Smooth muscle cell (in vitro differentiated cells): Measurements from ENCODE around the gene TST. TPM values are rescaled to one million over a fixed set of nuclear protein-coding genes. Genes with fewer than 3 reads are reported as not detected.

Experiments
- DNase-seq: peaks from one replicate; lab custom pipeline; 2025; ENCODE audit not compliant: unreplicated experiment; lab: John Stamatoyannopoulos, UW
- H2AFZ ChIP-seq: fragments of 200-600 bp; sonication (generic); 2 replicates; pipeline ENCODE4 v1.6.0; 2016; ENCODE audit warnings: antibody characterized with exemption, low read depth, mild to moderate bottlenecking
- H3F3A ChIP-seq: fragments of 200-600 bp; sonication (generic); 2 replicates; pipeline ENCODE4 v1.6.0; 2017; ENCODE audit warnings: antibody characterized with exemption, low read depth
- H3K27ac ChIP-seq: fragments of 200-600 bp; sonication (generic); 2 replicates; pipeline ENCODE4 v1.5.1; 2016; ENCODE audit warnings: low read depth, mild to moderate bottlenecking
- H3K27me3 ChIP-seq: fragments of 200-600 bp; sonication (generic); 2 replicates; pipeline ENCODE4 v1.6.1; 2016; ENCODE audit warnings: low read depth, mild to moderate bottlenecking
- H3K36me3 ChIP-seq: fragments of 200-600 bp; sonication (generic); 2 replicates; pipeline ENCODE4 v1.5.1; 2016; ENCODE audit warnings: low read depth
- H3K4me1 ChIP-seq: fragments of 200-600 bp; sonication (generic); 2 replicates; pipeline ENCODE4 v1.5.1; 2016; ENCODE audit warnings: low read depth
- H3K4me2 ChIP-seq: fragments of 200-600 bp; sonication (generic); 2 replicates; pipeline ENCODE4 v1.6.0; 2016; ENCODE audit warnings: mild to moderate bottlenecking
- H3K4me3 ChIP-seq: fragments of 200-600 bp; sonication (generic); 2 replicates; pipeline ENCODE4 v1.5.1; 2016; ENCODE audit warnings: mild to moderate bottlenecking
- H3K79me2 ChIP-seq: fragments of 200-600 bp; sonication (generic); 2 replicates; pipeline ENCODE4 v1.6.0; 2016; ENCODE audit warnings: low read depth, mild to moderate bottlenecking
- H3K9ac ChIP-seq: fragments of 200-600 bp; sonication (generic); 2 replicates; pipeline ENCODE4 v1.6.0; 2016; ENCODE audit warnings: low read depth
- H3K9me3 ChIP-seq: fragments of 200-600 bp; sonication (generic); replicated peaks from 2 replicates; pipeline ENCODE4 v1.5.1; 2016; ENCODE audit warnings: low read depth
- H4K20me1 ChIP-seq: fragments of 200-600 bp; sonication (generic); 2 replicates; pipeline ENCODE4 v1.6.0; 2016; ENCODE audit warnings: low read depth
- WGBS: methylation state at CpG from one replicate; pipeline ENCODE4 v1.1.7; 2016; ENCODE audit warnings: low lambda C conversion rate; 5-methylcytosine and 5-hydroxymethylcytosine counted together
- polyA plus RNA-seq: library from polyadenylated mRNA; unstranded; fragments of >200 nt; fragmentation: Nextera tagmentation; extraction: Ambion mirVana; gene quantifications from 2 replicates; pipeline ENCODE4 v1.2.1, GENCODE V29; 2016
- total RNA-seq: library from RNA; depleted of rRNA; stranded (reverse); fragments of >200 nt; gene quantifications from 2 replicates; pipeline ENCODE4 v1.2.3, GENCODE V29; 2014
- TF ChIP-seq, protein P1 (sequence below): fragments of 200-600 bp; sonication (generic); IDR thresholded peaks from 2 replicates; pipeline ENCODE4 v1.5.1; 2017; ENCODE audit warnings: borderline replicate concordance, mild to moderate bottlenecking, antibody characterized with exemption; ENCODE audit not compliant: insufficient read depth, poor library complexity, severe bottlenecking

Gene TST
- total and polyA plus RNA-seq, 2 experiments from 2014 or later = 10.4 to 15.0 TPM

DNA sequence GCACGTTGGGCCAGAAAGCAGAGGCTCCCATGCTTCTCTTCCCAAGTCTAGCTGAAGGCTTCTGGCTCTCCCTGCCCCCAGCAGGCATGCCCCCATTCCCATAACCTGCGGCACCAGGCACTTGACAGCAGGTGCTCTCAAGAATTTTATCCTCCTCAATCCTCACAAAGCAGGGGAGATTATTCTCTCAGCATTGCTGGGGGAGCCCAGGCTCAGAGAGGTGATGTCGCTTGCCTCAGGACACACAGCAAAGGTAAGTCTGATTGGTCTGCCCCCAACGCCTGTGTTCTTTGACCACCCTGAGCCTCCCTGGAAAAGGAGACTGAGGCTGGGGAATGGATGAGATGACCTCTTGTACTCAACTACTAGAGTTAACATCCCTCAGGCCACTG is 4.8 kb downstream of the TST start:
- peaks cover 15% of the 10 kb centered on the region for H4K20me1 ChIP-seq
- TF ChIP-seq, protein P1, sequence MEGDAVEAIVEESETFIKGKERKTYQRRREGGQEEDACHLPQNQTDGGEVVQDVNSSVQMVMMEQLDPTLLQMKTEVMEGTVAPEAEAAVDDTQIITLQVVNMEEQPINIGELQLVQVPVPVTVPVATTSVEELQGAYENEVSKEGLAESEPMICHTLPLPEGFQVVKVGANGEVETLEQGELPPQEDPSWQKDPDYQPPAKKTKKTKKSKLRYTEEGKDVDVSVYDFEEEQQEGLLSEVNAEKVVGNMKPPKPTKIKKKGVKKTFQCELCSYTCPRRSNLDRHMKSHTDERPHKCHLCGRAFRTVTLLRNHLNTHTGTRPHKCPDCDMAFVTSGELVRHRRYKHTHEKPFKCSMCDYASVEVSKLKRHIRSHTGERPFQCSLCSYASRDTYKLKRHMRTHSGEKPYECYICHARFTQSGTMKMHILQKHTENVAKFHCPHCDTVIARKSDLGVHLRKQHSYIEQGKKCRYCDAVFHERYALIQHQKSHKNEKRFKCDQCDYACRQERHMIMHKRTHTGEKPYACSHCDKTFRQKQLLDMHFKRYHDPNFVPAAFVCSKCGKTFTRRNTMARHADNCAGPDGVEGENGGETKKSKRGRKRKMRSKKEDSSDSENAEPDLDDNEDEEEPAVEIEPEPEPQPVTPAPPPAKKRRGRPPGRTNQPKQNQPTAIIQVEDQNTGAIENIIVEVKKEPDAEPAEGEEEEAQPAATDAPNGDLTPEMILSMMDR = no peak

DNA sequence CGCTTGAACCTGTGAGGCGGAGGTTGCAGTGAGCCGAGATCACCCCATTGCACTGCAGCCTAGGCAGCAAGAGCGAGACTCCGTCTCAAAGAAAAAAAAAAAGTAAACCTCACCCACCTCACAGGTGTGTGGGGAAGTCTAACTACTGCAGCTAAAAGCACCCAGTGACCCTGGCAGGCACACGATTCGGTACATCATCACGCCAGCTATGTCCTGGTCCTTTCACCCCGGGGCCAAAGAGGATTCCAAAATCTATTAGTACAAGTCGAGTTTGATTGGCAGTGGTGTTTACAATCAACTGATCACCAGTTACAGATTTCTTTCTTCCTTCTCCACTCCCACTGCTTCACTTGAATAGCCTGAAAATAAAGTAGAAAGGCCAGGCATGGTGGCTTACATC is 6.3 kb downstream of the TST start:
- no peak overlapping the region for H2AFZ ChIP-seq
- H3K9me3 ChIP-seq = no peaks in the 10 kb centered on the region
- peaks cover 1% of the 10 kb centered on the region for H3K79me2 ChIP-seq
- DNase-seq = no peak
- TF ChIP-seq, protein P1 = no peak
- H3K4me2 ChIP-seq = no peak overlapping the region
- no peaks in the 10 kb centered on the region for H3K4me1 ChIP-seq
- WGBS = 94% methylated on average over 10 of the region's 10 CpGs
- no peaks in the 10 kb centered on the region for H3F3A ChIP-seq
- peaks cover 13% of the 10 kb centered on the region for H4K20me1 ChIP-seq
- H3K27me3 ChIP-seq = no peaks in the 10 kb centered on the region
- H3K4me3 ChIP-seq = no peak overlapping the region
- no peaks in the 10 kb centered on the region for H3K36me3 ChIP-seq
- no peak overlapping the region for H3K9ac ChIP-seq
- H3K27ac ChIP-seq = no peak overlapping the region

More for the DNA sequence above, 4.8 kb downstream of the TST start:
- no peak overlapping the region for H3K27ac ChIP-seq
- H3K4me2 ChIP-seq = no peak overlapping the region
- no peaks in the 10 kb centered on the region for H3K4me1 ChIP-seq
- H3K4me3 ChIP-seq = no peak overlapping the region
- H3F3A ChIP-seq = no peaks in the 10 kb centered on the region
- H3K36me3 ChIP-seq = no peaks in the 10 kb centered on the region
- no peaks in the 10 kb centered on the region for H3K27me3 ChIP-seq
- WGBS = 92% methylated on average over 4 of the region's 4 CpGs
- H2AFZ ChIP-seq = no peak overlapping the region
- DNase-seq = no peak
- no peaks in the 10 kb centered on the region for H3K9me3 ChIP-seq
- H3K79me2 ChIP-seq = peaks cover 8% of the 10 kb centered on the region
- no peak overlapping the region for H3K9ac ChIP-seq

DNA sequence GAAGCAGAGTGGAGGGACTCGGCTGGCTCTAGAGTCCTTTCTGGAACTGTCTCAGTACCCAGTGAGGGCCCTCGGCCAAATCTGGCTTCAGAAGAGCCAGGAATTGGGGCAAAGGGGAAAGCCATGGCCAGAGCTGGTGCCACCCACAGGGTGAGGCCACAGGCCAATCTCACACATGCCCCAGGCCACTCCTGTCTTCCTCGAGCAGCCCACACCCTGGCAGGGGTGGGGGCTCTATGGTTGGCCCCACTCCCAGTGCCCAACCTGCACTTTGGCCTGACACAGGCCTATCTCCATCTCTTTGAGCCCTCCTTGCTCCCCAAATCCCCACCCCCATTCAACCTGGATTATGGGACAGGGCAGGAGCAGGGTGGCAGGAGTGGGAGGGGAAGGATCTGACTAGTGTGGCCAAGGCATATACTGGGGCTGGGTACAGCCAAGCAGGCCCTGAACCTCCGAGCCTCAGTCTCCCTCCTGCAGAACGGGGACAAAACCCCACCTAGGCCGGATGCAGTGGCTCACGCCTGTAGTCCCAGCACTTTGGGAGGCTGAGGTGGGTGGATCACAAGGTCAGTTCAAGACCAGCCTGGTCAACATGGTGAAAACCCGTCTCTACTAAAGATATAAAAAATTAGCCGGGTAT is 6.9 kb downstream of the TST start:
- H3K9ac ChIP-seq = no peak overlapping the region
- no peaks in the 10 kb centered on the region for H3K4me1 ChIP-seq
- no peak overlapping the region for H3K27ac ChIP-seq
- H3F3A ChIP-seq = no peaks in the 10 kb centered on the region
- H3K4me2 ChIP-seq = no peak overlapping the region
- H3K36me3 ChIP-seq = no peaks in the 10 kb centered on the region
- TF ChIP-seq, protein P1 = no peak
- H3K4me3 ChIP-seq = no peak overlapping the region
- no peak for DNase-seq
- peaks cover 11% of the 10 kb centered on the region for H4K20me1 ChIP-seq
- no peaks in the 10 kb centered on the region for H3K27me3 ChIP-seq
- no peak overlapping the region for H2AFZ ChIP-seq
- no peaks in the 10 kb centered on the region for H3K9me3 ChIP-seq
- no peaks in the 10 kb centered on the region for H3K79me2 ChIP-seq
- WGBS = 85% methylated on average over 9 of the region's 9 CpGs

DNA sequence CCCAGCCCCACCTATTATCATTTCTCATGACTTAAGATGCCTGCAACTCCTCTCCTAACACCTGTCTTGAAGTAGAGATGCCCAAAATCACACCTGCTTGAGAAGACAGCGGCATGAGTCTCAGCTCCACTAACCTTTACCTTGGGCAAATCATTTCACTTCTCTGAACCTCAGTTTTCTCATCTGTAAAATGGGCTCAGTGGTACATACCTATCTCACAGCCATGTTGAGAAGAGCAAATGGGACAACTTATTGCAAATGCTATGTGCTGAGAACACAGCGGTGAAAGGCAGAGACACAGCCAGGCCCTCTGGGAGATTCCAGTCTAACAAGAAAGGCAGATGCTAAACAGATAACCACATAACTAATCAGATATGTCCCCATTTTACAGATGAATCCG is 7.8 kb downstream of the TST start:
- Histone ChIP-seq H3K36me3 (no peaks in the 10 kb centered on the region), H3K4me2 (no peak overlapping the region), H4K20me1 (peaks cover 4% of the 10 kb centered on the region), H3K79me2 (no peaks in the 10 kb centered on the region), H3K9me3 (no peaks in the 10 kb centered on the region), H2AFZ (no peak overlapping the region), H3K27ac (no peak overlapping the region), H3F3A (no peaks in the 10 kb centered on the region), H3K4me3 (no peak overlapping the region), H3K9ac (no peak overlapping the region), H3K27me3 (no peaks in the 10 kb centered on the region), H3K4me1 (no peaks in the 10 kb centered on the region)
- no peak for DNase-seq
- TF ChIP-seq, protein P1 = no peak
- 94% methylated on average over 3 of the region's 3 CpGs for WGBS
